Activated T-cell treated with anti-CD3 and anti-CD28 coated beads for 1 hour (primary cell): Measurements from ENCODE around the gene ZFAND2B.
"Not testable (repeated sequence)": the region's sequence is repeated elsewhere in the genome, so short reads cannot be mapped to it uniquely, and the experiment has no call there.

Experiments used
- DNase-seq: peaks from one replicate; pipeline ENCODE4 v3.0.0-alpha.2; 2020; ENCODE audit warnings: low read depth

The ZFAND2B gene

GRCh38 chr2:219175928-219176817 is 30.4 kb upstream of the ZFAND2B start:
- DNase-seq: peak; percentile 12

DNA sequence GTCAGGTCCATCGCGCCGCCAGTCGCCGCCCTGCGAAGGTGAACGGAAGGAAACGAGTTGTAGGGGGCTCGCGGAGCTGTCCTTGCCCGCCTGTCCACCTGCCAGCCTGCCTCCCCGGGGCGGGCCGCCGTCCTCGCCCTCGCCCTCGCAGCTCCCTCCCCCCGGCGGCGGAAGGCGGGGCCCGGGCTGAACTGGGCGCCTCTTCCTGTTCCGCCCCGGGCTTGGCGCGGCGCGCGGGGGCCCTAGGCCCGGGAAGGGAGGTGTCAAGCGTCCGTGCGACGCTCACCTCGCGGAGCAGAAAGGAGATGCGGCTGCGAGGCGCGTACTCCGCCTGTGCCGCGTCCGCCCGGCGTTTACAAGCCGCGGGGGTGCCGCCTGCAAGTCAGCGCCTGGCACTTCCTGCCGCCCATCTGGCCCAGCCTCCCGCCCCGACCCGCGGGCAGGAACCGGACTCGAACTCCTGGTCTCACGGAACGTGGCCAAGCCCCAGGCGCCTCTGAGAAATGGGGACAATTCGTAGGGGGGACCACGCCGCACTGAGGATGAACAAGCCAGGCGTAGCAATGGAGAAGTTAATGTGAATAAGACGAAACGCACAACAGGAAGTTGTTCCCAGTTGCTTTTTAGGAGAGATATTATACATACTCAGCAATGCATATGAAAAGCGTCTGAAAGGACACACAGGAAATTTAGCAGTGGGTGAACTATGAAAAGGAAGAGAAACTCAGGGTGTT is 29.6 kb upstream of the ZFAND2B start, which contains the start of gene CNPPD1:
Gene CNPPD1 (minus strand): TSS at position 108 of the 734 bp plus-strand sequence. CDS start 97 bp downstream, at position 11.
- DNase-seq: peak; percentile 82

DNA sequence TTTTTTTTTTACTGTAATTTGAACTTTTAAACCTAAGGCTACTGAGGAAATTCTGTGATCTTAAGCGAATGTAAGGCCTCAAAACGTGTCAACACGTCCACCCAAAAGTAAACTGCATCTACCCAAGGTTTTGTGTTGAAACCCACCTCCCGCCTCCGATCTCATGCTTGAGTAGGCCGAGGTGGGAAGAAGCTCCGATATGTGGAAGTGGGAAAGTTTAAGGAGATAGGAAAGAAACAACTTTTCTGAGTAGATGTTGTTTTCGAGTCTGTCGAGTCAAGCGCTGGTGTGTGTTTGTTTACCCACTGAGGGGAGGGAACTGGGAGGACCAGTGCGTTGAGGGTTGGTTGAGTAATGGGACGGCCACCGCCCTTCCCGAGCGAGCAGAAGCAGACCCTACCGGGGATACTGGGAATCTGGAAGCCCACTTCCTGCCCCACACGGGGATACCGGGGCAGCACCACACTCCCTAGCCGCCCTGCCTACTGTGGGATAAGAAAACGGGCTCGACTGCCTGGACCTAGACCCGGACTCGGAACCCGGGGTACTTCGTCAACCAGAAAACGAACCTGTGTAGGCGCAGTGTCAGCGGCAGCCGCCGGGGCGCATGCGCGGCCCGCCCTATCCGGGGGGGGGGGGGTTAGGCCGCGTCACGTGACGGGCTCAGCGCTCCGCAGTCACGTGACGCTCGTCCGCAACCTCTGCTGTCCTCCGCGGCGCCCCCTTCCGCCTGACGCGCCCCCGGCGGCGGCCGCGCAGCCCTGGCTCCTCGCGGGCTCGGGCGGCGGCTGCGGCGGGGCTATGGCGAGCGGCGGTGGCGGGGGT is 28.8 kb upstream of the ZFAND2B start, which contains the start of gene RETREG2:
Gene RETREG2 (plus strand): TSS at position 724 of the 825 bp plus-strand sequence. CDS start 78 bp downstream, at position 802.
- peak; percentile 69 for DNase-seq

- peak; percentile 29 for DNase-seq
Measured at GRCh38 chr2:219178377-219179175, 28.0 kb upstream of the ZFAND2B start.

DNA sequence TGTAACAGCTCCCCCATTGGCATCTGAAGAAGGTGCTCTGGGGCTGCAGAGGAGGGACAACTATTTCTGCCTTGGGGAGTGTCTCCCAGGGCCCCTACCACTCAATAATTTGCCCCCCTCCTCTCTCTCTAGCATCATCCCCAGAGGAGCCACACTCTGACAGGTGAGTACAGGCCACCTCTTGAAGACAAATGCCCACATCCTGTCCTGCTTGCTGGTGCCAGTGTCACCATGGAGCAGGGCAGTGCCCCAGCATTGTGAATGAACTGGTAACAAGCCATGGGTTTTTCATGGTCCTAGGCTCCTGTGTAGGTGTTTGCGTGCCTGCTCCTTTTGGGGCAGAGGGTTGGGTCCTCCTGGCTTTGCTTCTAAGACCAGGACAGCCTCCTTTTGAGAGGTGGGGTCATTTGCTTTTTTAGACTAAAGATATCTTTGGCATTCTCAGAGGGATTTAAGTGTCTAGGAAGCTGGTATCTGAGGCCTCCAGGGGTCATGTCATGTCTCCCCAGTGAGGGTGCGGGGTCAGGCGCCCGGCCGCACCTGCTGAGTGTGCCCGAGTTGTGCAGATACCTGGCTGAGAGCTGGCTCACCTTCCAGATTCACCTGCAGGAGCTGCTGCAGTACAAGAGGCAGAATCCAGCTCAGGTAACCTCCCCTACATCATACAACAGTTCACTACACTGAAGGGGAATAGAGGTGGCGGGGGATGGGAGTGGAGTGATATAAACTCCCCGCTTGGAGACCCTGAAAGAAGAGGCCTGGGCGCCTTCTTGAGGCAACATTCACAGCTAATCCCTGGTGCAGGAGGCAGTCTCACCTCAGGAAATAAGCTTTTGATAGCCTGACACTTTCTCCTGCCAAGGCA is 26.7 kb upstream of the ZFAND2B start:
- DNase-seq: no peak

- DNase-seq: no peak
Measured at GRCh38 chr2:219180961-219181360, 25.6 kb upstream of the ZFAND2B start.

DNA sequence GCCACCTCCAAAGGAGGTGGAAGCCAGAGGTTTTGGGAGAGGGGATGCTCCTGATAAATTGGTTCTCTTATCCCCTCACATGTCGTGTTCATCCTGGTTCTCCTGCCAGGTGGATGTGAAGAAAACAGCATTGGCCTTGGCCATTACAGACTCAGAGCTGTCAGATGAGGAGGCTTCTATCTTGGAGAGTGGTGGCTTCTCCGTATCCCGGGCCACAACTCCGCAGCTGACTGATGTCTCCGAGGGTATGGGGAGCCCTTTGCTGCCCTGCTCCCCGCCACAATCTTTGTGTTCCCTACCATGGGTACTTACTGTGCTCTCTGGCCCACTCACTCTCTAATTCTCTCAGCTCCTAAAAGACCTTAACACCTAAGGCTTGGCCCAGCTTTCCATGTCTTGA is 25.1 kb upstream of the ZFAND2B start:
- DNase-seq: no peak

- no peak for DNase-seq
Measured at GRCh38 chr2:219182331-219183150, 24.0 kb upstream of the ZFAND2B start.

- no peak for DNase-seq
Measured at GRCh38 chr2:219183151-219183772, 23.3 kb upstream of the ZFAND2B start.

GRCh38 chr2:219184121-219184520 is 22.5 kb upstream of the ZFAND2B start:
- DNase-seq: no peak

GRCh38 chr2:219186754-219187456 is 19.7 kb upstream of the ZFAND2B start:
- DNase-seq: no peak

- DNase-seq: no peak
Measured at GRCh38 chr2:219197388-219197787, 9.2 kb upstream of the ZFAND2B start.

GRCh38 chr2:219198974-219199373 is 7.6 kb upstream of the ZFAND2B start:
- no peak for DNase-seq

- DNase-seq: no peak
Measured at GRCh38 chr2:219199470-219200211, 6.9 kb upstream of the ZFAND2B start.

GRCh38 chr2:219200502-219201326 is 5.9 kb upstream of the ZFAND2B start:
- DNase-seq: not testable (repeated sequence)

DNA sequence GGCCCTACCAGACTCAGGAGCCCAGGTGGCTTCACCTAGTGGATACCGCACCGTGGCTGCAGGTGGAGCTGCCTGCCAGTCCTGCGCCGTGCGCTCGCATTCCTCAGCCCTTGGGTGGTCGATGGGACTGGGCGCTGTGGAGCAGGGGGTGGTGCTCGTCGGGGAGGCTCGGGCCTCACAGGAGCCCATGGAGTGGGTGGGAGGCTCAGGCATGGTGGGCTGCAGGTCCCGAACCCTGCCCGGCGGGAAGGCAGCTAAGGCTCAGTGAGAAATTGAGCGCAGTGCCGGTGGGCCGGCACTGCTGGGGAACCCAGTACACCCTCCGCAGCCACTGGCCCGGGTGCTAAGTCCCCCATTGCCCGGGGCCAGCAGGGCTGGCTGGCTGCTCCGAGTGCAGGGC is 5.3 kb upstream of the ZFAND2B start:
- DNase-seq: not testable (repeated sequence)
